ENCODE measurements around the gene ZFYVE9.

- TF ChIP-seq EZH2 (IDR thresholded peaks at IDR 0.05) (no peak), POLR2AphosphoS5 (IDR thresholded peaks at IDR 0.05; ENCODE audit: borderline replicate concordance, low read depth, low read length) (peak; percentile 93)
Measured at GRCh38 chr1:52365746-52366516, 224.0 kb downstream of the ZFYVE9 start, which contains the start of gene CC2D1B.
